ENCODE results near the gene PCDH9. TPM values are rescaled to one million over a fixed set of nuclear protein-coding genes. Genes with fewer than 3 reads are reported as not detected.

PCDH9 gene
- total and polyA plus RNA-seq, 2 experiments from 2014 or later = 0.56 to 0.76 TPM

- H3K79me2 ChIP-seq (ENCODE audit: insufficient read depth) = no peaks in the 10 kb centered on the region
- H3K36me3 ChIP-seq (ENCODE audit: low read depth) = no peaks in the 10 kb centered on the region
- no peaks in the 10 kb centered on the region for H4K20me1 ChIP-seq (ENCODE audit: insufficient read depth)
- H3K9ac ChIP-seq = no peak overlapping the region
- H3K27ac ChIP-seq = no peak overlapping the region
- H2AFZ ChIP-seq = no peak overlapping the region
- H3K9me2 ChIP-seq (ENCODE audit: insufficient read depth) = no peaks in the 10 kb centered on the region
- WGBS, 2 experiments (ENCODE audit: low coverage in 1 of 2, low lambda C conversion rate in 2 of 2, missing lambda C conversion rate in 2 of 2) = 23 to 32% methylated on average over 3 of the region's 3 CpGs
- H3K27me3 ChIP-seq (replicated peaks; ENCODE audit: insufficient read depth) = no peaks in the 10 kb centered on the region
- H3K4me1 ChIP-seq (ENCODE audit: insufficient read depth) = no peaks in the 10 kb centered on the region
- H3K9me3 ChIP-seq (ENCODE audit: low read depth) = no peaks in the 10 kb centered on the region
- H3K4me3 ChIP-seq = no peak overlapping the region
- TF ChIP-seq EZH2 (IDR thresholded peaks at IDR 0.05; ENCODE audit: insufficient read depth, poor library complexity, severe bottlenecking) = no peak
- TF ChIP-seq EZH2phosphoT487 (IDR thresholded peaks at IDR 0.05; ENCODE audit: insufficient read depth, low read depth) = no peak
- DNase-seq = no peak
- in situ Hi-C loops (cut with MboI) = no loop called here
- H3F3A ChIP-seq (ENCODE audit: insufficient read depth) = no peaks in the 10 kb centered on the region
- H3K4me2 ChIP-seq (ENCODE audit: unreplicated experiment) = no peak overlapping the region
Observed at GRCh38 chr13:66560189-66560588, 669.9 kb downstream of the PCDH9 start.

DNA sequence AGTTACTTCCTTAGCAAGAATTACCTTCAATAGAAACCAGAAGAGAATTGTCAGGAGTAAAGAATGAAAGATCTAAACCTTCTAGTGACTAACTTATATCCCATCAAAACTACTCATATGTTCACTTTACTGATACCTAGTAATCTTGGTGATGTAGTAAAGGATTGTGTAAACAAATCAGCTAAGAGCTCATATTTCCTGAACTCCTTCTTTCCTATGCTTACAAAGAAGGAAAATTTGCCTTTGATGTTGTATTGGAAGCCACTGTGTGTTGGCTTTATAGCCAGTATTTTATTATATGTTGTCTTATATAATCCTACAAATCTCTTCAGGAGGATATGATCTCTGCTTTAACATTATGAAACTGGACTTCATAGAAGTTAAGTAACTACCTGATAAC is 671.0 kb downstream of the PCDH9 start:
- Histone ChIP-seq H3K9me2 (ENCODE audit: insufficient read depth) (no peaks in the 10 kb centered on the region), H3K79me2 (ENCODE audit: insufficient read depth) (no peaks in the 10 kb centered on the region), H3K36me3 (ENCODE audit: low read depth) (no peaks in the 10 kb centered on the region), H3K27ac (no peak overlapping the region), H3F3A (ENCODE audit: insufficient read depth) (no peaks in the 10 kb centered on the region), H3K4me1 (ENCODE audit: insufficient read depth) (no peaks in the 10 kb centered on the region), H3K4me3 (no peak overlapping the region), H3K9ac (no peak overlapping the region), H2AFZ (no peak overlapping the region), H4K20me1 (ENCODE audit: insufficient read depth) (no peaks in the 10 kb centered on the region), H3K9me3 (ENCODE audit: low read depth) (no peaks in the 10 kb centered on the region), H3K27me3 (replicated peaks; ENCODE audit: insufficient read depth) (no peaks in the 10 kb centered on the region), H3K4me2 (ENCODE audit: unreplicated experiment) (no peak overlapping the region)
- DNase-seq = no peak
- in situ Hi-C loops (cut with MboI) = no loop called here
- no peak for TF ChIP-seq EZH2 (IDR thresholded peaks at IDR 0.05; ENCODE audit: insufficient read depth, poor library complexity, severe bottlenecking)
- no peak for TF ChIP-seq EZH2phosphoT487 (IDR thresholded peaks at IDR 0.05; ENCODE audit: insufficient read depth, low read depth)

GRCh38 chr13:66558506-66558905 is 671.6 kb downstream of the PCDH9 start:
- Histone ChIP-seq H3K4me1 (ENCODE audit: insufficient read depth) (no peaks in the 10 kb centered on the region), H2AFZ (no peak overlapping the region), H3K27me3 (replicated peaks; ENCODE audit: insufficient read depth) (no peaks in the 10 kb centered on the region), H3K9me2 (ENCODE audit: insufficient read depth) (no peaks in the 10 kb centered on the region), H3K4me2 (ENCODE audit: unreplicated experiment) (no peak overlapping the region), H3K4me3 (no peak overlapping the region), H3K9me3 (ENCODE audit: low read depth) (no peaks in the 10 kb centered on the region), H4K20me1 (ENCODE audit: insufficient read depth) (no peaks in the 10 kb centered on the region), H3K36me3 (ENCODE audit: low read depth) (no peaks in the 10 kb centered on the region), H3K79me2 (ENCODE audit: insufficient read depth) (no peaks in the 10 kb centered on the region), H3K9ac (no peak overlapping the region), H3F3A (ENCODE audit: insufficient read depth) (no peaks in the 10 kb centered on the region), H3K27ac (no peak overlapping the region)
- 12 to 15% methylated on average over 2 of the region's 2 CpGs for WGBS, 2 experiments (ENCODE audit: low coverage in 1 of 2, low lambda C conversion rate in 2 of 2, missing lambda C conversion rate in 2 of 2)
- in situ Hi-C loops (cut with MboI) = no loop called here
- DNase-seq = no peak
- TF ChIP-seq EZH2phosphoT487 (IDR thresholded peaks at IDR 0.05; ENCODE audit: insufficient read depth, low read depth) (no peak), EZH2 (IDR thresholded peaks at IDR 0.05; ENCODE audit: insufficient read depth, poor library complexity, severe bottlenecking) (no peak)

DNA sequence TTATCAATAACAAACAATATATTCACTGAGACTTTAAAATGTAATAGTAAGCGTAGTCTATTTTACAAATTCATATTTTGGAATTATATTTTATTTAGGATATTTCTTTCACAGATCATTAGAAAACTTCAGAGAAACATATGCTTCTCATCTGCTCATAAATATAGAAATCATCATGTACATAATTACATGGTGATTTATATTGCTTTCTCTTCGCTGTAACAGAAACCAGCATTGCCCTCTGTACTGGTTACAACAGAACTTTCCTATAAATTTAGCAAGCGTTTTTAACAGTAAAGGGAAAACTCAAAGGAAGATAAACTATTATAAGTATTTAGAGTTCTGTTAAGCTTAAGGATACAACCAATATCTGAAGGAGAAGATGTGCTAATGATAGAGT is 672.8 kb downstream of the PCDH9 start:
- H4K20me1 ChIP-seq (ENCODE audit: insufficient read depth) = no peaks in the 10 kb centered on the region
- DNase-seq = no peak
- no peak overlapping the region for H3K4me2 ChIP-seq (ENCODE audit: unreplicated experiment)
- H3K79me2 ChIP-seq (ENCODE audit: insufficient read depth) = no peaks in the 10 kb centered on the region
- 4 to 12% methylated on average over 3 of the region's 3 CpGs for WGBS, 2 experiments (ENCODE audit: low coverage in 1 of 2, low lambda C conversion rate in 2 of 2, missing lambda C conversion rate in 2 of 2)
- H3K36me3 ChIP-seq (ENCODE audit: low read depth) = no peaks in the 10 kb centered on the region
- H3F3A ChIP-seq (ENCODE audit: insufficient read depth) = no peaks in the 10 kb centered on the region
- H3K4me1 ChIP-seq (ENCODE audit: insufficient read depth) = no peaks in the 10 kb centered on the region
- no peak overlapping the region for H3K9ac ChIP-seq
- no peaks in the 10 kb centered on the region for H3K27me3 ChIP-seq (replicated peaks; ENCODE audit: insufficient read depth)
- no peaks in the 10 kb centered on the region for H3K9me3 ChIP-seq (ENCODE audit: low read depth)
- H3K9me2 ChIP-seq (ENCODE audit: insufficient read depth) = no peaks in the 10 kb centered on the region
- in situ Hi-C loops (cut with MboI) = no loop called here
- no peak overlapping the region for H3K27ac ChIP-seq
- TF ChIP-seq EZH2phosphoT487 (IDR thresholded peaks at IDR 0.05; ENCODE audit: insufficient read depth, low read depth) = no peak
- TF ChIP-seq EZH2 (IDR thresholded peaks at IDR 0.05; ENCODE audit: insufficient read depth, poor library complexity, severe bottlenecking) = no peak
- H3K4me3 ChIP-seq = no peak overlapping the region
- no peak overlapping the region for H2AFZ ChIP-seq

DNA sequence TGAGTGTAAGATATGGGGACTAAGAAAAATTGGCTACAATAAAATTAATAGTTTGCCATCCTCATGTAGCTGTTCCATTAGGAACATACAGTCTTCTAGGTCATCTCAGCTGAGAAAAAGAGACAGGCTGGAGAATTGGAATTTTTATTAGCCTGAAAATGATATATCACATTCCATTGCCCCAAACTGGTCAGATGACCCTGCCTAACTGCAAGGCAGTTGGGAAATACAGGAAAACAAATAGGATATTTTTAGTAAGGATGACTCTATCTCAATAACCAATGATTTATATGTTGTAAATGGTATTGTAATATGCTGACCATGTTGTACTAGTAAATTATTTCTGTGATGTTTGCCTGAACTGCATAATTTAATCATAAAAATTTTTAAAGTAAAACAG is 673.8 kb downstream of the PCDH9 start:
- DNase-seq = no peak
- TF ChIP-seq EZH2phosphoT487 (IDR thresholded peaks at IDR 0.05; ENCODE audit: insufficient read depth, low read depth) (no peak), EZH2 (IDR thresholded peaks at IDR 0.05; ENCODE audit: insufficient read depth, poor library complexity, severe bottlenecking) (no peak)
- H3K4me3 ChIP-seq = no peak overlapping the region
- H3K9me2 ChIP-seq (ENCODE audit: insufficient read depth) = no peaks in the 10 kb centered on the region
- no peaks in the 10 kb centered on the region for H3K27me3 ChIP-seq (replicated peaks; ENCODE audit: insufficient read depth)
- H3K79me2 ChIP-seq (ENCODE audit: insufficient read depth) = no peaks in the 10 kb centered on the region
- no peak overlapping the region for H3K9ac ChIP-seq
- no peak overlapping the region for H2AFZ ChIP-seq
- H3K36me3 ChIP-seq (ENCODE audit: low read depth) = no peaks in the 10 kb centered on the region
- no peaks in the 10 kb centered on the region for H4K20me1 ChIP-seq (ENCODE audit: insufficient read depth)
- H3F3A ChIP-seq (ENCODE audit: insufficient read depth) = no peaks in the 10 kb centered on the region
- H3K9me3 ChIP-seq (ENCODE audit: low read depth) = no peaks in the 10 kb centered on the region
- H3K27ac ChIP-seq = no peak overlapping the region
- in situ Hi-C loops (cut with MboI) = no loop called here
- no peak overlapping the region for H3K4me2 ChIP-seq (ENCODE audit: unreplicated experiment)
- no peaks in the 10 kb centered on the region for H3K4me1 ChIP-seq (ENCODE audit: insufficient read depth)
